GM21367 (cell line): ENCODE measurements around the gene NANOS3.
"Not testable (repeated sequence)": the region's sequence is repeated elsewhere in the genome, so short reads cannot be mapped to it uniquely, and the experiment has no call there.

Experiments used
- ATAC-seq: cut with Tn5 transposase; IDR thresholded peaks from one replicate; pipeline ENCODE4 v1.9.1; 2021; ENCODE audit not compliant: unreplicated experiment

The NANOS3 gene

DNA sequence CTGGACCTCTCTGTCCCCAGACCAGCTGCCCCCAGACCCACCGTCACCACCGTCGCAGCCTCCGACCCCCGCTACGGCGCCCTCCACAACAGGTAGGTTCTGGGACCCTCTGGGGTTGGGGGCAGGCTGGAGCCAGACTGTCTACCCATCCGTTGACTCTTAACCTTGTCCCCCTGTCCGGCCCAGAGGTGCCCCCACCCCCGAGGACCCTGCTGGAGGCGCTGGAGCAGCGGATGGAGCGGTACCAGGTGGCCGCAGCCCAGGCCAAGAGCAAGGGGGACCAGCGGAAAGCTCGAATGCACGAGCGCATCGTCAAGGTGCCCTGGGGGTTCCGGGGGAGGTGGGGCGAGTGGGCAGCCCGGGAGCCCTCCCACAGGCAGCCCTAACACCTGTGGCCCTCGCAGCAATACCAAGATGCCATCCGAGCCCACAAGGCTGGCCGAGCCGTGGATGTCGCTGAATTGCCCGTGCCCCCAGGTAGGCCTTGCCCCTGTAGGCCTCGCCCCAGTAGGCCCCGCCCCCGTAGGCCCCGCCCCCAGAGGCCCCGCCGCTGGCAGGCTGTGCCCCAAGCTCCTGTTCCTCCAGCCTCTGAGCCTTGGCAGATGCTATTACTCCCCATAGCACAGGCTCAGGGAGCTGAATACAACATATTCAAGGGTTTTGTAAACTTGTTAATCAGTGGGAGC is 41.9 kb downstream of the NANOS3 start:
- no peak for ATAC-seq

DNA sequence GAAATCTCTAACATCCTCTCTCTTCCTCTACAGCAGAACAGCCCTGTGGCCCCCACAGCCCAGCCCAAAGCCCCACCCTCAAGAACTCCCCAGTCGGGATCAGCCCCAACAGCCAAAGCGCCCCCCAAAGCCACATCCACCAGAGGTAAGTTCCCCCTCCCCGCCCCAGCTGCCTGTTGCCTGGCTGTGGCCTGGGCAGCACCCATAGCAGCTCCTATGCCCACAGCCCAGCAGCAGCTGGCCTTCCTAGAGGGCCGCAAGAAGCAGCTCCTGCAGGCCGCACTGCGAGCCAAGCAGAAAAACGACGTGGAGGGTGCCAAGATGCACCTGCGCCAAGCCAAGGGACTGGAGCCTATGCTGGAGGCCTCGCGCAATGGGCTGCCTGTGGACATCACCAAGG is 43.6 kb downstream of the NANOS3 start:
- ATAC-seq: no peak

- no peak for ATAC-seq
Observed at GRCh38 chr19:13920940-13921747, 44.2 kb downstream of the NANOS3 start.

DNA sequence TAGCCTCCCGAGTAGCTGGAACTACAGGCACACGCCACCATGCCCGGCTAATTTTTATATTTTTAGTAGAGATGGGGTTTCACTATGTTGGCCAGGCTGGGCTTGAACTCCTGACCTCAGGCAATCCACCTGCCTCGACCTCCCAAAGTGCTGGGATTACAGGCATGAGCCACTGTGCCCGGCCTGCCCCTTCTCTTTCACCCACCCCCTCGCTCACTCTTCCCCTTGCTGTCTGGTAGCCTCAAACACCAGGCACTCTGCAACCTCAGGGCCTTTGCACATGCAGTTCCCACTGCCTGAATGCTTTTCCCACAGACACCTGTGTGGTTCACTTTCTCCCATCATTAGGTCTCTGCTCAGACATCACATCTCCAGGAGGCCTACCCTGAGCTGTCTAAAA is 45.2 kb downstream of the NANOS3 start:
- not testable (repeated sequence) for ATAC-seq

DNA sequence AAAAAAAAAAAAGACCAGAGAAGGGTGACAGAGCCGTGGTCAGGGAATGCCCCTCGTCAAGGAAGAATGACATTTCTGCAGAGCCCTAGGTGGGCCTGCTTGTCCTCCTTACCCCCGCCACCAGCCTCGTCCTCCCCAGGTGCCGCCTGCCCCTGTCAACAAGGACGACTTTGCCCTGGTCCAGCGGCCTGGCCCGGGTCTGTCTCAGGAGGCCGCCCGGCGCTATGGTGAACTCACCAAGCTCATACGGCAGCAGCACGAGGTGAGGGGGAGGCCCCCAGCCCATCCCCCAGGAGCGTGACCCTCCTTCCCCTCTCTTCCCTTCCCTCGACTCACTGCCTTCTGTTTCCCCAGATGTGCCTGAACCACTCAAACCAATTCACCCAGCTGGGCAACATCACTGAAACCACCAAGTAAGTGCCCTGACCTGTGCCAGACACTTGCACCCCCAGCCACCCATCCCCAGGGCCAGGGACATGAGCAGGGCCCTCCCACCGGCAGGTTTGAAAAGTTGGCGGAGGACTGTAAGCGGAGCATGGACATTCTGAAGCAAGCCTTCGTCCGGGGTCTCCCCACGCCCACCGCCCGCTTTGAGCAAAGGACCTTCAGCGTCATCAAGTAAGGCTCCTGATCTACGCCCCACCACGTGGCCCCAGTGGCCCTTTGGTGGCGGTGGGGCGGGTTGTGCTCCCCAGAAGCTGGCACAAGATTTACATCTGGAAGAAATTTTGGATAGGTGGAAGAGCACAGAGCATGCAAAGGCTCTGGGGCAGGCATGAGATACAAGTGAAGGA is 46.5 kb downstream of the NANOS3 start:
- ATAC-seq: no peak

- ATAC-seq: no peak
Observed at GRCh38 chr19:13926010-13926409, 49.1 kb downstream of the NANOS3 start.

DNA sequence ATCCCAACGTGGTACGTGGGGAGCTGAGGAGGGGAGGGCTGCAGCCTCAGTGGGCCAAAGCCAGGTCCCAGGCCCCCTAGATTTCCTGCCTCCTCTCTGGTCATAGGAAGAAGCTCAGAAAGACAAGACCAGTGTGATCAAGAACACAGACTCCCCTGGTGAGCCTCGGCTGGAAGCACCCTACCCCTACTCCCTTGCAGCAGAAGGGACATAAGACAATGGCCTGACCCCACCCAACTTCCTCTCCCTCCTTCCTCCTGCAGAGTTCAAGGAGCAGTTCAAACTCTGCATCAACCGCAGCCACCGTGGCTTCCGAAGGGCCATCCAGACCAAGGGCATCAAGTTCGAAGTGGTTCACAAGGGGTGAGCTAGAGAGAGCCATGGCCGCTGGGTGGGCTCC is 49.8 kb downstream of the NANOS3 start:
- ATAC-seq: no peak

DNA sequence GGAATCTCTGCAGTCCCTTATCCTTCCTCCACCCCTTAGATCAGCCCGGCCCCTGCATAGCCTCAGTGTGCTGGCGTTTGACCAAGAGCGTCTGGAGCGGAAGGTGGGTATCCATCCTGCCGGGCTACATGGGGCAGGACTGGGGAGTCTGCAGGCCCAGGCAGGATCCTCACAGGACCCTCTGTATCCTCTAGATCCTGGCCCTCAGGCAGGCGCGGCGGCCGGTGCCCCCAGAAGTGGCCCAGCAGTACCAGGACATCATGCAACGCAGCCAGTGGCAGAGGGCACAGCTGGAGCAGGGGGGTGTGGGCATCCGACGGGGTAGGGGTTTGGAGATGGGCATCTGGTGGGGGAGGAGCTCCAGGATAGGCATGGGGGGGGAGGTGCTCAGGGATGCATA is 52.4 kb downstream of the NANOS3 start:
- no peak for ATAC-seq

- no peak for ATAC-seq
Observed at GRCh38 chr19:13929956-13930355, 53.0 kb downstream of the NANOS3 start.
